PC-3 (cell line): ENCODE data around the gene CHMP5. TPM values are rescaled to one million over a fixed set of nuclear protein-coding genes. Genes with fewer than 3 reads are reported as not detected.

Experiments
- ATAC-seq: fragments of 200-7000 bp; cut with Tn5 transposase; 2 replicates; pipeline ENCODE4 v1.9.1; 2020; ENCODE audit warnings: mild to moderate bottlenecking, moderate library complexity
- BruUV-seq: library from RNA; stranded (reverse); fragments of 400-500 nt; replicated peaks from 2 replicates; lab custom pipeline; 2021; lab: Mats Ljungman, UMichigan
- CTCF ChIA-PET: fragments of 300-600 bp; sonication (Branson Sonifier 250); formaldehyde crosslinking; loops from one replicate; lab custom pipeline; 2022; ENCODE audit warnings: antibody characterized with exemption; lab: Charles Lee
- POLR2A ChIA-PET: fragments of 300-600 bp; sonication (Branson Sonifier 250); formaldehyde crosslinking; loops from one replicate; lab custom pipeline; 2022; ENCODE audit warnings: antibody characterized with exemption; ENCODE audit not compliant: unreplicated experiment; lab: Charles Lee
- DNase-seq: peaks from one replicate; pipeline ENCODE4 v3.0.0-alpha.2; 2015
- H2AFZ ChIP-seq: fragments of 300-600 bp; sonication (generic); 2 replicates; pipeline ENCODE4 v1.6.0; 2016; ENCODE audit warnings: antibody characterized with exemption, low read length
- H3F3A ChIP-seq: fragments of 300-600 bp; sonication (generic); one replicate; pipeline ENCODE4 v1.6.0; 2017; ENCODE audit warnings: antibody characterized with exemption, low read length, control low read depth, mild to moderate bottlenecking; ENCODE audit not compliant: unreplicated experiment
- H3K27ac ChIP-seq: fragments of 300-600 bp; sonication (generic); 2 replicates; pipeline ENCODE4 v1.5.1; 2016; ENCODE audit warnings: mild to moderate bottlenecking, low read length
- H3K27me3 ChIP-seq: fragments of 300-600 bp; sonication (generic); 2 replicates; pipeline ENCODE4 v1.6.1; 2016; ENCODE audit warnings: low read length, mixed read lengths
- H3K36me3 ChIP-seq: fragments of 300-600 bp; sonication (generic); 2 replicates; pipeline ENCODE4 v1.6.1; 2016; ENCODE audit warnings: low read depth, mixed run types, low read length, mixed read lengths
- H3K4me1 ChIP-seq: fragments of 300-600 bp; sonication (generic); 2 replicates; pipeline ENCODE4 v1.5.1; 2016; ENCODE audit warnings: low read length; ENCODE audit not compliant: insufficient read depth
- H3K4me2 ChIP-seq: fragments of 300-600 bp; sonication (generic); 2 replicates; pipeline ENCODE4 v1.6.0; 2016; ENCODE audit warnings: low read length
- H3K4me3 ChIP-seq: fragments of 300-600 bp; sonication (generic); 2 replicates; pipeline ENCODE4 v1.5.1; 2016; ENCODE audit warnings: mild to moderate bottlenecking, low read length, mixed read lengths
- H3K79me2 ChIP-seq: fragments of 300-600 bp; sonication (generic); 2 replicates; pipeline ENCODE4 v1.6.1; 2017; ENCODE audit warnings: low read length, mixed read lengths
- H3K9ac ChIP-seq: fragments of 300-600 bp; sonication (generic); 2 replicates; pipeline ENCODE4 v1.6.0; 2016; ENCODE audit warnings: mild to moderate bottlenecking, low read length
- H3K9me2 ChIP-seq: fragments of 300-600 bp; sonication (generic); replicated peaks from 2 replicates; pipeline ENCODE4 v1.6.1; 2016; ENCODE audit warnings: mixed run types, low read length, mixed read lengths
- H3K9me3 ChIP-seq: fragments of 300-600 bp; sonication (generic); 2 replicates; pipeline ENCODE4 v1.6.1; 2016; ENCODE audit warnings: low read length, mixed read lengths
- H4K20me1 ChIP-seq: fragments of 300-600 bp; sonication (generic); 2 replicates; pipeline ENCODE4 v1.6.1; 2016; ENCODE audit warnings: low read length, mixed read lengths
- CTCF ChIP-seq: fragments of 300-600 bp; sonication (generic); conservative IDR thresholded peaks from 2 replicates; pipeline ENCODE4 v1.5.1; 2017; ENCODE audit warnings: antibody characterized with exemption, low read depth, mild to moderate bottlenecking, low read length
- EZH2 ChIP-seq: fragments of 300-600 bp; sonication (generic); IDR thresholded peaks from one replicate; pipeline ENCODE4 v1.6.1; 2017; ENCODE audit warnings: antibody characterized with exemption, mild to moderate bottlenecking, low read length; ENCODE audit not compliant: unreplicated experiment
- EZH2phosphoT487 ChIP-seq: fragments of 300-600 bp; sonication (generic); IDR thresholded peaks from 2 replicates; pipeline ENCODE4 v1.6.1; 2018; ENCODE audit warnings: mild to moderate bottlenecking, antibody characterized with exemption, low read length, borderline replicate concordance
- intact Hi-C: fragments of 100-400 bp; cut with micrococcal nuclease; formaldehyde crosslinking; loops from 2 replicates; pipeline ENCODE4 v1.9.0; 2023
- total RNA-seq: library from RNA; depleted of rRNA; stranded (reverse); fragments of >200 nt; gene quantifications from 2 replicates; pipeline ENCODE4 v1.2.3, GENCODE V29; 2014

CHMP5 gene
- total RNA-seq, 1 experiment from 2014 or later = 65.0 TPM

- Histone ChIP-seq H3K36me3 (peaks cover 25% of the 10 kb centered on the region), H3K4me2 (0 out of 2 replicates have a peak overlapping the region, but pooled peaks have one; percentile 12)
- POLR2A ChIA-PET = interaction anchor here (0.6 to 0.7 kb wide), 2 partner anchors 29 to 71 kb away, joined by 3 to 4 read pairs; no protein-coding TSS in a partner anchor
These were observed 9.1 kb downstream of the CHMP5 start for GRCh38 chr9:33273972-33274328.

GRCh38 chr9:33277484-33277883, 12.6 kb downstream of the CHMP5 start:
- BruUV-seq = no TSS peak
- intact Hi-C loops = no loop called here
- peaks cover 15% of the 10 kb centered on the region; the same call in 1 of the 2 replicates for H3K36me3 ChIP-seq
- no peaks in the 10 kb centered on the region for H3K9me2 ChIP-seq
- ChIA-PET POLR2A (no interaction called here), CTCF (no interaction called here)
- no peak overlapping the region for H3K27ac ChIP-seq
- peaks cover 4% of the 10 kb centered on the region; the same call in 1 of the 2 replicates for H3K79me2 ChIP-seq
- no peaks in the 10 kb centered on the region for H3F3A ChIP-seq
- no peak overlapping the region for H2AFZ ChIP-seq
- H3K4me3 ChIP-seq = no peak overlapping the region
- H3K9ac ChIP-seq = no peak overlapping the region
- peaks cover 20% of the 10 kb centered on the region for H3K4me1 ChIP-seq
- ATAC-seq (no peak), DNase-seq (no peak)
- no peaks in the 10 kb centered on the region for H3K9me3 ChIP-seq
- TF ChIP-seq EZH2phosphoT487 (no peak), EZH2 (no peak), CTCF (no peak)
- no peak overlapping the region for H3K4me2 ChIP-seq
- no peaks in the 10 kb centered on the region for H3K27me3 ChIP-seq
- no peaks in the 10 kb centered on the region for H4K20me1 ChIP-seq

More at GRCh38 chr9:33273972-33274328, 9.1 kb downstream of the CHMP5 start:
- peaks cover 31% of the 10 kb centered on the region for H3K4me1 ChIP-seq
- H3K79me2 ChIP-seq = peaks cover 4% of the 10 kb centered on the region; the same call in 1 of the 2 replicates
- peak overlapping the region; percentile 31 for H3K27ac ChIP-seq
- intact Hi-C loops = no loop called here
- H3F3A ChIP-seq = peaks cover 7% of the 10 kb centered on the region
- H3K9ac ChIP-seq = no peak overlapping the region
- no peaks in the 10 kb centered on the region for H3K9me2 ChIP-seq
- ATAC-seq (0 out of 2 replicates have a peak, but pooled peaks have one; percentile 37), DNase-seq (peak; percentile 15)
- no peak overlapping the region for H3K4me3 ChIP-seq
- no peaks in the 10 kb centered on the region for H4K20me1 ChIP-seq
- TF ChIP-seq EZH2phosphoT487 = no peak
- TF ChIP-seq CTCF = no peak
- TF ChIP-seq EZH2 = no peak
- no peaks in the 10 kb centered on the region for H3K9me3 ChIP-seq
- CTCF ChIA-PET = interaction anchor here (1.1 kb wide), 1 partner anchor 179 kb away, joined by 4 read pairs; no protein-coding TSS in a partner anchor
- no peaks in the 10 kb centered on the region for H3K27me3 ChIP-seq
- BruUV-seq = no TSS peak
- H2AFZ ChIP-seq = no peak overlapping the region

- TF ChIP-seq EZH2phosphoT487 (no peak), EZH2 (no peak), CTCF (no peak)
- peaks cover 1% of the 10 kb centered on the region for H3K79me2 ChIP-seq
- H3K27me3 ChIP-seq = no peaks in the 10 kb centered on the region
- ChIA-PET CTCF (no interaction called here), POLR2A (no interaction called here)
- H3K9ac ChIP-seq = no peak overlapping the region
- H2AFZ ChIP-seq = no peak overlapping the region
- peaks cover 3% of the 10 kb centered on the region; the same call in 1 of the 2 replicates for H3K4me1 ChIP-seq
- no peaks in the 10 kb centered on the region for H4K20me1 ChIP-seq
- no TSS peak for BruUV-seq
- H3K4me3 ChIP-seq = no peak overlapping the region
- no peak overlapping the region for H3K4me2 ChIP-seq
- H3K9me2 ChIP-seq = no peaks in the 10 kb centered on the region
- intact Hi-C loops = no loop called here
- no peak overlapping the region for H3K27ac ChIP-seq
- H3K36me3 ChIP-seq = no peaks in the 10 kb centered on the region
- no peak for DNase-seq
- peaks cover 6% of the 10 kb centered on the region for H3F3A ChIP-seq
- H3K9me3 ChIP-seq = no peaks in the 10 kb centered on the region
- ATAC-seq = no peak
These were observed 20.7 kb downstream of the CHMP5 start for GRCh38 chr9:33285502-33285901.
